Smooth muscle cell (in vitro differentiated cells): ENCODE measurements around the gene CTCF. TPM values are rescaled to one million over a fixed set of nuclear protein-coding genes. Genes with fewer than 3 reads are reported as not detected.
A peak's percentile ranks its signal among the peaks of the same experiment; 100 is the strongest.

ENCODE experiments used
- DNase-seq: peaks from one replicate; lab custom pipeline; 2025; ENCODE audit not compliant: unreplicated experiment; lab: John Stamatoyannopoulos, UW
- H2AFZ ChIP-seq: fragments of 200-600 bp; sonication (generic); 2 replicates; pipeline ENCODE4 v1.6.0; 2016; ENCODE audit warnings: antibody characterized with exemption, low read depth, mild to moderate bottlenecking
- H3F3A ChIP-seq: fragments of 200-600 bp; sonication (generic); 2 replicates; pipeline ENCODE4 v1.6.0; 2017; ENCODE audit warnings: antibody characterized with exemption, low read depth
- H3K27ac ChIP-seq: fragments of 200-600 bp; sonication (generic); 2 replicates; pipeline ENCODE4 v1.5.1; 2016; ENCODE audit warnings: low read depth, mild to moderate bottlenecking
- H3K27me3 ChIP-seq: fragments of 200-600 bp; sonication (generic); 2 replicates; pipeline ENCODE4 v1.6.1; 2016; ENCODE audit warnings: low read depth, mild to moderate bottlenecking
- H3K36me3 ChIP-seq: fragments of 200-600 bp; sonication (generic); 2 replicates; pipeline ENCODE4 v1.5.1; 2016; ENCODE audit warnings: low read depth
- H3K4me1 ChIP-seq: fragments of 200-600 bp; sonication (generic); 2 replicates; pipeline ENCODE4 v1.5.1; 2016; ENCODE audit warnings: low read depth
- H3K4me2 ChIP-seq: fragments of 200-600 bp; sonication (generic); 2 replicates; pipeline ENCODE4 v1.6.0; 2016; ENCODE audit warnings: mild to moderate bottlenecking
- H3K4me3 ChIP-seq: fragments of 200-600 bp; sonication (generic); 2 replicates; pipeline ENCODE4 v1.5.1; 2016; ENCODE audit warnings: mild to moderate bottlenecking
- H3K79me2 ChIP-seq: fragments of 200-600 bp; sonication (generic); 2 replicates; pipeline ENCODE4 v1.6.0; 2016; ENCODE audit warnings: low read depth, mild to moderate bottlenecking
- H3K9ac ChIP-seq: fragments of 200-600 bp; sonication (generic); 2 replicates; pipeline ENCODE4 v1.6.0; 2016; ENCODE audit warnings: low read depth
- H3K9me3 ChIP-seq: fragments of 200-600 bp; sonication (generic); replicated peaks from 2 replicates; pipeline ENCODE4 v1.5.1; 2016; ENCODE audit warnings: low read depth
- H4K20me1 ChIP-seq: fragments of 200-600 bp; sonication (generic); 2 replicates; pipeline ENCODE4 v1.6.0; 2016; ENCODE audit warnings: low read depth
- CTCF ChIP-seq: fragments of 200-600 bp; sonication (generic); IDR thresholded peaks from 2 replicates; pipeline ENCODE4 v1.5.1; 2017; ENCODE audit warnings: borderline replicate concordance, mild to moderate bottlenecking, antibody characterized with exemption; ENCODE audit not compliant: insufficient read depth, poor library complexity, severe bottlenecking
- WGBS: methylation state at CpG from one replicate; pipeline ENCODE4 v1.1.7; 2016; ENCODE audit warnings: low lambda C conversion rate; 5-methylcytosine and 5-hydroxymethylcytosine counted together
- polyA plus RNA-seq: library from polyadenylated mRNA; unstranded; fragments of >200 nt; fragmentation: Nextera tagmentation; extraction: Ambion mirVana; gene quantifications from 2 replicates; pipeline ENCODE4 v1.2.1, GENCODE V29; 2016
- total RNA-seq: library from RNA; depleted of rRNA; stranded (reverse); fragments of >200 nt; gene quantifications from 2 replicates; pipeline ENCODE4 v1.2.3, GENCODE V29; 2014

Gene CTCF
- total and polyA plus RNA-seq, 2 experiments from 2014 or later, result 28.4 to 32.4 TPM

GRCh38 chr16:67644038-67644437, 81.7 kb downstream of the CTCF start:
- no peaks in the 10 kb centered on the region for H3K79me2 ChIP-seq
- TF ChIP-seq CTCF, result no peak
- H3K4me3 ChIP-seq, result no peak overlapping the region
- 93% methylated on average over 9 of the region's 9 CpGs for WGBS
- no peak for DNase-seq
- H3K4me1 ChIP-seq, result no peaks in the 10 kb centered on the region
- no peak overlapping the region for H3K4me2 ChIP-seq
- no peaks in the 10 kb centered on the region for H4K20me1 ChIP-seq
- H3F3A ChIP-seq, result no peaks in the 10 kb centered on the region
- no peak overlapping the region for H3K9ac ChIP-seq
- H2AFZ ChIP-seq, result no peak overlapping the region
- no peak overlapping the region for H3K27ac ChIP-seq
- no peaks in the 10 kb centered on the region for H3K9me3 ChIP-seq
- H3K27me3 ChIP-seq, result peaks cover 38% of the 10 kb centered on the region
- H3K36me3 ChIP-seq, result peaks cover under 1% of the 10 kb centered on the region

GRCh38 chr16:67645397-67646121, 83.2 kb downstream of the CTCF start:
- no peak overlapping the region for H3K27ac ChIP-seq
- no peaks in the 10 kb centered on the region for H3K36me3 ChIP-seq
- H3K4me2 ChIP-seq, result no peak overlapping the region
- no peak for TF ChIP-seq CTCF
- no peaks in the 10 kb centered on the region for H3K79me2 ChIP-seq
- no peak overlapping the region for H2AFZ ChIP-seq
- no peak overlapping the region for H3K9ac ChIP-seq
- H3K4me3 ChIP-seq, result peak overlapping the region; percentile 41
- peaks cover 44% of the 10 kb centered on the region for H3K27me3 ChIP-seq
- H3K4me1 ChIP-seq, result no peaks in the 10 kb centered on the region
- 89% methylated on average over 12 of the region's 15 CpGs for WGBS
- H3K9me3 ChIP-seq, result no peaks in the 10 kb centered on the region
- H3F3A ChIP-seq, result no peaks in the 10 kb centered on the region
- H4K20me1 ChIP-seq, result no peaks in the 10 kb centered on the region
- no peak for DNase-seq

GRCh38 chr16:67647111-67647651, 84.9 kb downstream of the CTCF start:
- TF ChIP-seq CTCF, result no peak
- H3K9me3 ChIP-seq, result no peaks in the 10 kb centered on the region
- no peaks in the 10 kb centered on the region for H3K4me1 ChIP-seq

More at GRCh38 chr16:67647111-67647651, 84.9 kb downstream of the CTCF start:
- Histone ChIP-seq H3K4me3 (no peak overlapping the region), H3K27me3 (peaks cover 54% of the 10 kb centered on the region), H4K20me1 (no peaks in the 10 kb centered on the region), H2AFZ (no peak overlapping the region), H3K9ac (no peak overlapping the region), H3K4me2 (no peak overlapping the region), H3K79me2 (no peaks in the 10 kb centered on the region), H3F3A (no peaks in the 10 kb centered on the region), H3K36me3 (no peaks in the 10 kb centered on the region), H3K27ac (no peak overlapping the region)
- WGBS, result 89% methylated on average over 15 of the region's 15 CpGs
- no peak for DNase-seq
